Measurements from ENCODE around the gene GBE1. TPM values are rescaled to one million over a fixed set of nuclear protein-coding genes. Genes with fewer than 3 reads are reported as not detected.

Gene GBE1
- total RNA-seq, 1 experiment from 2014 or later = 9.2 TPM

GRCh38 chr3:81451611-81452010, 309.8 kb downstream of the GBE1 start:
- Mint-ChIP-seq H3K27me3 (ENCODE audit: low read depth) (no peaks in the 10 kb centered on the region), H3K4me3 (no peak overlapping the region), H3K9me3 (no peaks in the 10 kb centered on the region), H3K27ac (no peak overlapping the region), H3K4me1 (peaks cover 12% of the 10 kb centered on the region), H3K36me3 (no peaks in the 10 kb centered on the region)
- CTCF ChIA-PET = no interaction called here
- no peak for DNase-seq (ENCODE audit: low spot score)
- ATAC-seq = no peak
- TF ChIP-seq FOXK1 (CRISPR knock-in tag; IDR thresholded peaks at IDR 0.05) (no peak), ATF2 (CRISPR knock-in tag; IDR thresholded peaks at IDR 0.05; ENCODE audit: borderline replicate concordance, low read depth) (no peak), TP53 (CRISPR knock-in tag; IDR thresholded peaks at IDR 0.05) (no peak), ATF1 (CRISPR knock-in tag; IDR thresholded peaks at IDR 0.05) (no peak), ZNF219 (CRISPR knock-in tag; IDR thresholded peaks at IDR 0.05; ENCODE audit: borderline replicate concordance) (no peak), NFATC4 (CRISPR knock-in tag; IDR thresholded peaks at IDR 0.05) (no peak), OVOL2 (CRISPR knock-in tag; IDR thresholded peaks at IDR 0.05; ENCODE audit: borderline replicate concordance) (no peak), SOX15 (CRISPR knock-in tag; IDR thresholded peaks at IDR 0.05) (no peak), ESRRA (CRISPR knock-in tag; IDR thresholded peaks at IDR 0.05; ENCODE audit: borderline replicate concordance) (no peak), SMAD3 (CRISPR knock-in tag; IDR thresholded peaks at IDR 0.05; ENCODE audit: borderline replicate concordance) (no peak), IRF2 (CRISPR knock-in tag; IDR thresholded peaks at IDR 0.05; ENCODE audit: borderline replicate concordance, low read depth) (no peak), ZNF263 (CRISPR knock-in tag; IDR thresholded peaks at IDR 0.05; ENCODE audit: low read depth) (no peak), ETV6 (CRISPR knock-in tag; IDR thresholded peaks at IDR 0.05) (no peak), ERG (CRISPR knock-in tag; IDR thresholded peaks at IDR 0.05) (no peak)
- TF ChIP-seq, protein P1, sequence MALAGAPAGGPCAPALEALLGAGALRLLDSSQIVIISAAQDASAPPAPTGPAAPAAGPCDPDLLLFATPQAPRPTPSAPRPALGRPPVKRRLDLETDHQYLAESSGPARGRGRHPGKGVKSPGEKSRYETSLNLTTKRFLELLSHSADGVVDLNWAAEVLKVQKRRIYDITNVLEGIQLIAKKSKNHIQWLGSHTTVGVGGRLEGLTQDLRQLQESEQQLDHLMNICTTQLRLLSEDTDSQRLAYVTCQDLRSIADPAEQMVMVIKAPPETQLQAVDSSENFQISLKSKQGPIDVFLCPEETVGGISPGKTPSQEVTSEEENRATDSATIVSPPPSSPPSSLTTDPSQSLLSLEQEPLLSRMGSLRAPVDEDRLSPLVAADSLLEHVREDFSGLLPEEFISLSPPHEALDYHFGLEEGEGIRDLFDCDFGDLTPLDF (CRISPR knock-in tag; IDR thresholded peaks at IDR 0.05) = no peak
- TF ChIP-seq, protein P2, sequence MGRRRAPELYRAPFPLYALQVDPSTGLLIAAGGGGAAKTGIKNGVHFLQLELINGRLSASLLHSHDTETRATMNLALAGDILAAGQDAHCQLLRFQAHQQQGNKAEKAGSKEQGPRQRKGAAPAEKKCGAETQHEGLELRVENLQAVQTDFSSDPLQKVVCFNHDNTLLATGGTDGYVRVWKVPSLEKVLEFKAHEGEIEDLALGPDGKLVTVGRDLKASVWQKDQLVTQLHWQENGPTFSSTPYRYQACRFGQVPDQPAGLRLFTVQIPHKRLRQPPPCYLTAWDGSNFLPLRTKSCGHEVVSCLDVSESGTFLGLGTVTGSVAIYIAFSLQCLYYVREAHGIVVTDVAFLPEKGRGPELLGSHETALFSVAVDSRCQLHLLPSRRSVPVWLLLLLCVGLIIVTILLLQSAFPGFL (CRISPR knock-in tag; IDR thresholded peaks at IDR 0.05; ENCODE audit: borderline replicate concordance) = no peak
- TF ChIP-seq, protein P3, sequence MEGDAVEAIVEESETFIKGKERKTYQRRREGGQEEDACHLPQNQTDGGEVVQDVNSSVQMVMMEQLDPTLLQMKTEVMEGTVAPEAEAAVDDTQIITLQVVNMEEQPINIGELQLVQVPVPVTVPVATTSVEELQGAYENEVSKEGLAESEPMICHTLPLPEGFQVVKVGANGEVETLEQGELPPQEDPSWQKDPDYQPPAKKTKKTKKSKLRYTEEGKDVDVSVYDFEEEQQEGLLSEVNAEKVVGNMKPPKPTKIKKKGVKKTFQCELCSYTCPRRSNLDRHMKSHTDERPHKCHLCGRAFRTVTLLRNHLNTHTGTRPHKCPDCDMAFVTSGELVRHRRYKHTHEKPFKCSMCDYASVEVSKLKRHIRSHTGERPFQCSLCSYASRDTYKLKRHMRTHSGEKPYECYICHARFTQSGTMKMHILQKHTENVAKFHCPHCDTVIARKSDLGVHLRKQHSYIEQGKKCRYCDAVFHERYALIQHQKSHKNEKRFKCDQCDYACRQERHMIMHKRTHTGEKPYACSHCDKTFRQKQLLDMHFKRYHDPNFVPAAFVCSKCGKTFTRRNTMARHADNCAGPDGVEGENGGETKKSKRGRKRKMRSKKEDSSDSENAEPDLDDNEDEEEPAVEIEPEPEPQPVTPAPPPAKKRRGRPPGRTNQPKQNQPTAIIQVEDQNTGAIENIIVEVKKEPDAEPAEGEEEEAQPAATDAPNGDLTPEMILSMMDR (IDR thresholded peaks at IDR 0.05) = no peak
- TF ChIP-seq, protein P4, sequence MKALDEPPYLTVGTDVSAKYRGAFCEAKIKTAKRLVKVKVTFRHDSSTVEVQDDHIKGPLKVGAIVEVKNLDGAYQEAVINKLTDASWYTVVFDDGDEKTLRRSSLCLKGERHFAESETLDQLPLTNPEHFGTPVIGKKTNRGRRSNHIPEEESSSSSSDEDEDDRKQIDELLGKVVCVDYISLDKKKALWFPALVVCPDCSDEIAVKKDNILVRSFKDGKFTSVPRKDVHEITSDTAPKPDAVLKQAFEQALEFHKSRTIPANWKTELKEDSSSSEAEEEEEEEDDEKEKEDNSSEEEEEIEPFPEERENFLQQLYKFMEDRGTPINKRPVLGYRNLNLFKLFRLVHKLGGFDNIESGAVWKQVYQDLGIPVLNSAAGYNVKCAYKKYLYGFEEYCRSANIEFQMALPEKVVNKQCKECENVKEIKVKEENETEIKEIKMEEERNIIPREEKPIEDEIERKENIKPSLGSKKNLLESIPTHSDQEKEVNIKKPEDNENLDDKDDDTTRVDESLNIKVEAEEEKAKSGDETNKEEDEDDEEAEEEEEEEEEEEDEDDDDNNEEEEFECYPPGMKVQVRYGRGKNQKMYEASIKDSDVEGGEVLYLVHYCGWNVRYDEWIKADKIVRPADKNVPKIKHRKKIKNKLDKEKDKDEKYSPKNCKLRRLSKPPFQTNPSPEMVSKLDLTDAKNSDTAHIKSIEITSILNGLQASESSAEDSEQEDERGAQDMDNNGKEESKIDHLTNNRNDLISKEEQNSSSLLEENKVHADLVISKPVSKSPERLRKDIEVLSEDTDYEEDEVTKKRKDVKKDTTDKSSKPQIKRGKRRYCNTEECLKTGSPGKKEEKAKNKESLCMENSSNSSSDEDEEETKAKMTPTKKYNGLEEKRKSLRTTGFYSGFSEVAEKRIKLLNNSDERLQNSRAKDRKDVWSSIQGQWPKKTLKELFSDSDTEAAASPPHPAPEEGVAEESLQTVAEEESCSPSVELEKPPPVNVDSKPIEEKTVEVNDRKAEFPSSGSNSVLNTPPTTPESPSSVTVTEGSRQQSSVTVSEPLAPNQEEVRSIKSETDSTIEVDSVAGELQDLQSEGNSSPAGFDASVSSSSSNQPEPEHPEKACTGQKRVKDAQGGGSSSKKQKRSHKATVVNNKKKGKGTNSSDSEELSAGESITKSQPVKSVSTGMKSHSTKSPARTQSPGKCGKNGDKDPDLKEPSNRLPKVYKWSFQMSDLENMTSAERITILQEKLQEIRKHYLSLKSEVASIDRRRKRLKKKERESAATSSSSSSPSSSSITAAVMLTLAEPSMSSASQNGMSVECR (CRISPR knock-in tag; IDR thresholded peaks at IDR 0.05; ENCODE audit: borderline replicate concordance) = no peak
- TF ChIP-seq, protein P5, sequence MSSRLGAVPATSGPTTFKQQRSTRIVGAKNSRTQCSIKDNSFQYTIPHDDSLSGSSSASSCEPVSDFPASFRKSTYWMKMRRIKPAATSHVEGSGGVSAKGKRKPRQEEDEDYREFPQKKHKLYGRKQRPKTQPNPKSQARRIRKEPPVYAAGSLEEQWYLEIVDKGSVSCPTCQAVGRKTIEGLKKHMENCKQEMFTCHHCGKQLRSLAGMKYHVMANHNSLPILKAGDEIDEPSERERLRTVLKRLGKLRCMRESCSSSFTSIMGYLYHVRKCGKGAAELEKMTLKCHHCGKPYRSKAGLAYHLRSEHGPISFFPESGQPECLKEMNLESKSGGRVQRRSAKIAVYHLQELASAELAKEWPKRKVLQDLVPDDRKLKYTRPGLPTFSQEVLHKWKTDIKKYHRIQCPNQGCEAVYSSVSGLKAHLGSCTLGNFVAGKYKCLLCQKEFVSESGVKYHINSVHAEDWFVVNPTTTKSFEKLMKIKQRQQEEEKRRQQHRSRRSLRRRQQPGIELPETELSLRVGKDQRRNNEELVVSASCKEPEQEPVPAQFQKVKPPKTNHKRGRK (CRISPR knock-in tag; IDR thresholded peaks at IDR 0.05; ENCODE audit: borderline replicate concordance) = no peak
- POLR2A ChIA-PET = no interaction called here
